Activated CD4-positive, alpha-beta T cell treated with anti-CD3 and anti-CD28 coated beads, Interleukin-10, Interleukin-2, amounts not matched to agents 100 ng/mL and 50 ng/mL, durations not matched to agents 16 hours and 8 hours (primary cell): Measurements from ENCODE around the gene ACVR2A.

Experiments
- DNase-seq: peaks from one replicate; pipeline ENCODE4 v3.0.0-alpha.2; 2020

ACVR2A gene

GRCh38 chr2:147927053-147927588 is 82.3 kb downstream of the ACVR2A start:
- DNase-seq, result no peak

GRCh38 chr2:147933931-147934330 is 89.1 kb downstream of the ACVR2A start:
- DNase-seq, result no peak

- DNase-seq, result no peak
Observed at GRCh38 chr2:147934881-147935620, 90.2 kb downstream of the ACVR2A start.

GRCh38 chr2:147937744-147938349 is 93.0 kb downstream of the ACVR2A start:
- peak; percentile 23 for DNase-seq

- DNase-seq, result no peak
Observed at GRCh38 chr2:147939313-147939712, 94.5 kb downstream of the ACVR2A start.

GRCh38 chr2:147945660-147946059 is 100.8 kb downstream of the ACVR2A start:
- no peak for DNase-seq

- no peak for DNase-seq
Observed at GRCh38 chr2:147952118-147952517, 107.3 kb downstream of the ACVR2A start.

- DNase-seq, result no peak
Observed at GRCh38 chr2:147968571-147968970, 123.7 kb downstream of the ACVR2A start.

- DNase-seq, result no peak
Observed at GRCh38 chr2:147976102-147976501, 131.3 kb downstream of the ACVR2A start.

GRCh38 chr2:147977679-147978078 is 132.8 kb downstream of the ACVR2A start:
- no peak for DNase-seq
